OCI-LY1 (cell line): ENCODE measurements around the gene GAL3ST1.

Experiments used
- EZH2 ChIP-seq: fragments of 200-600 bp; sonication (generic), shearing (Covaris generic); IDR thresholded peaks from 2 replicates; pipeline ENCODE4 v1.8.0; 2017; ENCODE audit warnings: borderline replicate concordance, mixed run types, mild to moderate bottlenecking, antibody characterized with exemption, low read length, moderate library complexity, mixed read lengths
- TF ChIP-seq, protein P1 (sequence below): fragments of 200-600 bp; sonication (generic), shearing (Covaris generic); IDR thresholded peaks from 2 replicates; pipeline ENCODE4 v1.5.1; 2017; ENCODE audit warnings: mild to moderate bottlenecking, antibody characterized with exemption, low read length, moderate library complexity, mixed read lengths

DNA sequence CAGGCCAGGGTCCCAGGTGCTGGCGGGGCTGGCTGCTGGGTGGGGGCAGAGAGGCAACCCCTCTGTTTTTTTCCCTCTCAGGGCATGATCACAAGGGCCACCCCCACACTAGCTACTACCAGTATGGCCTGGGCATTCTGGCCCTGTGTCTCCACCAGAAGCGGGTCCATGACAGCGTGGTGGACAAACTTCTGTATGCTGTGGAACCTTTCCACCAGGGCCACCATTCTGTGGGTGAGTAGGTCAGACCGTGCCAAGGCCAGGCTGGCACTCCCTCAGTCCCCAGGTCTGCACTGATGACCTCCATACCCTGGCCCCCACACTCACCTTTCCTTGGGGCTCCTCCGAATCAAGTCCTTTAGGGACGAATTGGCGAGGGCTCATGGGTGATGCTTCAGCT is 39.8 kb upstream of the GAL3ST1 start:
- TF ChIP-seq, protein P1, sequence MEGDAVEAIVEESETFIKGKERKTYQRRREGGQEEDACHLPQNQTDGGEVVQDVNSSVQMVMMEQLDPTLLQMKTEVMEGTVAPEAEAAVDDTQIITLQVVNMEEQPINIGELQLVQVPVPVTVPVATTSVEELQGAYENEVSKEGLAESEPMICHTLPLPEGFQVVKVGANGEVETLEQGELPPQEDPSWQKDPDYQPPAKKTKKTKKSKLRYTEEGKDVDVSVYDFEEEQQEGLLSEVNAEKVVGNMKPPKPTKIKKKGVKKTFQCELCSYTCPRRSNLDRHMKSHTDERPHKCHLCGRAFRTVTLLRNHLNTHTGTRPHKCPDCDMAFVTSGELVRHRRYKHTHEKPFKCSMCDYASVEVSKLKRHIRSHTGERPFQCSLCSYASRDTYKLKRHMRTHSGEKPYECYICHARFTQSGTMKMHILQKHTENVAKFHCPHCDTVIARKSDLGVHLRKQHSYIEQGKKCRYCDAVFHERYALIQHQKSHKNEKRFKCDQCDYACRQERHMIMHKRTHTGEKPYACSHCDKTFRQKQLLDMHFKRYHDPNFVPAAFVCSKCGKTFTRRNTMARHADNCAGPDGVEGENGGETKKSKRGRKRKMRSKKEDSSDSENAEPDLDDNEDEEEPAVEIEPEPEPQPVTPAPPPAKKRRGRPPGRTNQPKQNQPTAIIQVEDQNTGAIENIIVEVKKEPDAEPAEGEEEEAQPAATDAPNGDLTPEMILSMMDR: no peak
- no peak for TF ChIP-seq EZH2
